ENCODE results near the gene PEX10. TPM values are rescaled to one million over a fixed set of nuclear protein-coding genes. Genes with fewer than 3 reads are reported as not detected.

PEX10 gene
- total RNA-seq, 6 experiments from 2014 or later: 7.4 to 24.3 (median 10.5) TPM

DNA sequence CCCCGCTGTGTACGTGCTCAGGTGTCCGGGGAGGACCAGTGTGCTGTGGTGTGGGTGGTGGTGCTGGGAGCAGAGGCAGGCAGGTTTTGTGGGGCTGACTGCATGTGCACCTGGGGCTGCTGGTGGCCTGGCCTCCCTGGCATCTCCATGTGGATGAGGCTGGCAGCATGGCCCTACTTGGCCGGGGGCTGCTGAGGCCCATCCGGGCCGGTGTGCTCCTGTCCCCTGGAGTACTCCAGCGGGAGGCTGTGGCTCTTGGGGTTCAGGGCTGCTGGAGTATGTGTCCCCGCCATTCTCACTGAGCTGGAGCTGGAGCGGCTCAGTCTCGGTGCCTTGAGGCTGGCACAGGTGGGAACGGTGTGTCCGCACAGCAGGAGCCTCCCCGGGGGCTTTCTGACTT is 20.8 kb upstream of the PEX10 start:
- Histone ChIP-seq H3K4me3 (no peak overlapping the region), H3K4me1 (no peaks in the 10 kb centered on the region), H3K27me3 (no peaks in the 10 kb centered on the region), H3K27ac (no peak overlapping the region), H3K36me3 (no peaks in the 10 kb centered on the region), H3K9me3 (no peaks in the 10 kb centered on the region)
- ATAC-seq (no peak), DNase-seq (no peak)
- WGBS (ENCODE audit: insufficient coverage, low coverage, low lambda C conversion rate, missing lambda C conversion rate): 18% methylated on average over 3 of the region's 13 CpGs
- TF ChIP-seq POLR2A (IDR thresholded peaks at IDR 0.05) (no peak), CTCF (IDR thresholded peaks at IDR 0.05) (no peak)
- intact Hi-C loops (cut with DNase I): loop anchor here in 1 of 2 donors (10.0 kb wide), 1 partner anchor 172 kb away; no protein-coding TSS in a partner anchor

DNA sequence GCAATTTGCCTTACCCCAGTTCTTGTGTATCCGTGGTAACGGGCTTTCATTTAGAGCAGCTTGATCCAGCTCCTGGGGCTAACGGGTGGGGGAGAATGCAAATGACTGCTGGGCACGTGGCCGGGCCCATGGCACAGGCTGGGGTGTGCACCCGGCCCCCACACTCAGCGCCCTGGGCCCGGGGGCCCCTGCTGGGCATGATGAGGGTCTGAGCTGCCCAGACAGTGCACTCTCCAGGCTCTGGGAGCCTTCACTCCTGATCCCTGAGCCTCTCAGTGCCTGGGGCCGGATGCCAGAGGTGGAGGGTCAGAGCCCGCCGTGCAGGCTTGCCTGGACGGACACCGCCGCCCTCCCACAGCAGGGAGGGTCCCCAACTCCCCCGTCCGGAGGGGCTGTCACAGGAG is 20.1 kb upstream of the PEX10 start:
- Histone ChIP-seq H3K27me3 (no peaks in the 10 kb centered on the region), H3K9me3 (no peaks in the 10 kb centered on the region), H3K4me3 (no peak overlapping the region), H3K4me1 (no peaks in the 10 kb centered on the region), H3K36me3 (no peaks in the 10 kb centered on the region), H3K27ac (no peak overlapping the region)
- TF ChIP-seq CTCF (IDR thresholded peaks at IDR 0.05): no peak
- TF ChIP-seq POLR2A (IDR thresholded peaks at IDR 0.05): no peak
- WGBS (ENCODE audit: insufficient coverage, low coverage, low lambda C conversion rate, missing lambda C conversion rate): 0% methylated on average over 1 of the region's 16 CpGs
- DNase-seq (no peak), ATAC-seq (no peak)
- intact Hi-C loops (cut with DNase I): loop anchor here in 1 of 2 donors (10.0 kb wide), 1 partner anchor 172 kb away; no protein-coding TSS in a partner anchor

GRCh38 chr1:2431518-2431917 is 19.2 kb upstream of the PEX10 start:
- DNase-seq (no peak), ATAC-seq (no peak)
- TF ChIP-seq CTCF (IDR thresholded peaks at IDR 0.05) (no peak), POLR2A (IDR thresholded peaks at IDR 0.05) (no peak)
- Histone ChIP-seq H3K27me3 (no peaks in the 10 kb centered on the region), H3K27ac (no peak overlapping the region), H3K9me3 (no peaks in the 10 kb centered on the region), H3K36me3 (no peaks in the 10 kb centered on the region), H3K4me3 (no peak overlapping the region), H3K4me1 (no peaks in the 10 kb centered on the region)
- 60% methylated on average over 1 of the region's 10 CpGs for WGBS (ENCODE audit: insufficient coverage, low coverage, low lambda C conversion rate, missing lambda C conversion rate)
- intact Hi-C loops (cut with DNase I): loop anchor here in 1 of 2 donors (10.0 kb wide), 1 partner anchor 173 kb away; no protein-coding TSS in a partner anchor

- H3K27ac ChIP-seq: no peak overlapping the region
- no peak for DNase-seq
- intact Hi-C loops (cut with DNase I): loop anchor here in 1 of 2 donors (10.0 kb wide), 1 partner anchor 174 kb away; no protein-coding TSS in a partner anchor
- no peak for ATAC-seq
- H3K4me1 ChIP-seq: no peaks in the 10 kb centered on the region
- no CpG with 5 or more reads among the region's 16 CpGs for WGBS (ENCODE audit: insufficient coverage, low coverage, low lambda C conversion rate, missing lambda C conversion rate)
- H3K27me3 ChIP-seq: no peaks in the 10 kb centered on the region
- no peaks in the 10 kb centered on the region for H3K9me3 ChIP-seq
- no peak overlapping the region for H3K4me3 ChIP-seq
- no peak for TF ChIP-seq CTCF (IDR thresholded peaks at IDR 0.05)
- no peak for TF ChIP-seq POLR2A (IDR thresholded peaks at IDR 0.05)
- no peaks in the 10 kb centered on the region for H3K36me3 ChIP-seq
These were observed 18.7 kb upstream of the PEX10 start for GRCh38 chr1:2431103-2431502.

DNA sequence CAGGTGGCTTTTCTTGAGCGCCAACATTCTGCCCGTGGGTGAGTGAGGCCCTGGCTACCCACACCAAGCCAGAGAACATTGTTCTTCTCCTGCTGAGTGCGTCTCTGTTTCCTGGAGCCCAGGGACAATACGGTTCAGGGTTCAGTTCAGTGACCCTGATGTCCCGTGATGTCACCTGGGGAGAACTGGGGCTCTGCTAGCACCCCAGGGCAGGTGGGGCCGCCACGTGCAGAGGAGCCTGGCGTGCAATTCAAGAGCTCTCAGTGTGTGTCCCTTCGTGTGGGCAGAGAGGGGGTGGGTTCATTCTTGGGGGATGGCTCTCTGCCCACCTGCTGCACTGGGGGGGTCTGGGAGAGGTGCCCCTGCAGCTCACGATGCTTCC is 18.2 kb upstream of the PEX10 start:
- Histone ChIP-seq H3K27ac (no peak overlapping the region), H3K36me3 (no peaks in the 10 kb centered on the region), H3K9me3 (no peaks in the 10 kb centered on the region), H3K27me3 (no peaks in the 10 kb centered on the region), H3K4me3 (no peak overlapping the region), H3K4me1 (no peaks in the 10 kb centered on the region)
- intact Hi-C loops (cut with DNase I): loop anchor here in 1 of 2 donors (10.0 kb wide), 1 partner anchor 174 kb away; no protein-coding TSS in a partner anchor
- ATAC-seq (no peak), DNase-seq (no peak)
- WGBS (ENCODE audit: insufficient coverage, low coverage, low lambda C conversion rate, missing lambda C conversion rate): 78% methylated on average over 2 of the region's 10 CpGs
- TF ChIP-seq CTCF (IDR thresholded peaks at IDR 0.05) (no peak), POLR2A (IDR thresholded peaks at IDR 0.05) (no peak)
